OCI-LY7 (cell line): ENCODE data around the gene CBX2.

Experiments
- EZH2phosphoT487 ChIP-seq: fragments of 200-600 bp; sonication (generic); IDR thresholded peaks from 2 replicates; pipeline ENCODE4 v1.6.1; 2018; ENCODE audit warnings: low read depth, borderline replicate concordance, mild to moderate bottlenecking, mixed run types, antibody characterized with exemption, low read length, moderate library complexity, mixed read lengths
- TF ChIP-seq, protein P1 (sequence below): fragments of 200-600 bp; sonication (generic); conservative IDR thresholded peaks from 2 replicates; pipeline ENCODE4 v1.5.1; 2014; ENCODE audit warnings: mild to moderate bottlenecking, antibody characterized with exemption, low read length, moderate library complexity, mixed read lengths

DNA sequence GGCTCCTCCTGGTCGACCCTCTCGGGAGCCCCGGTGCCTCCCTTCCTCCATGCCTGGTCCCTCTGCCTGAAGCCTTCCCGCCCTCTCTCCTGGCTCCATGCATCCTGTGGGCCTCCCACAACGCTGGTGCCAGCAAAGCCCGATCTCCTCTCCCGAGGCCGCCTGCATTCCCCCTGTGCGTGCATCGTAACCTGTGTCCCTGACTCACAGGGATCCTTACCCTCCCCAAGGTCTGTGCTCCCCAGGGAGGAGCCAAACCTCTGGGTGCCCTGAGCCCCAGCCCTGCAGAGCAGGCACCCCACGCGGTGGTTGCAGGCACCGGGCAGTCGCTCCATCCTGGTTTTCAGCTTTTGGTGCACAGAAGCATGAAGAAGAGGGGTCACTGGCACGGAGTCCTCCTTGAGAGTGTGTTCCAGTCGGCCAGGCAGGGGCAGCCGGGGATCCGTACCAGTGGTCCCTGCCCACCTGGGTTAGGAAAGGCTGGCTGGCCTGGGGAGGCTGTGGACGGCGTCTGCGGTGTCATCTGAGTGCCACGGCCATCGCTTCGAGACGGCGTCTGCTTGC, 49.0 kb upstream of the CBX2 start:
- TF ChIP-seq, protein P1, sequence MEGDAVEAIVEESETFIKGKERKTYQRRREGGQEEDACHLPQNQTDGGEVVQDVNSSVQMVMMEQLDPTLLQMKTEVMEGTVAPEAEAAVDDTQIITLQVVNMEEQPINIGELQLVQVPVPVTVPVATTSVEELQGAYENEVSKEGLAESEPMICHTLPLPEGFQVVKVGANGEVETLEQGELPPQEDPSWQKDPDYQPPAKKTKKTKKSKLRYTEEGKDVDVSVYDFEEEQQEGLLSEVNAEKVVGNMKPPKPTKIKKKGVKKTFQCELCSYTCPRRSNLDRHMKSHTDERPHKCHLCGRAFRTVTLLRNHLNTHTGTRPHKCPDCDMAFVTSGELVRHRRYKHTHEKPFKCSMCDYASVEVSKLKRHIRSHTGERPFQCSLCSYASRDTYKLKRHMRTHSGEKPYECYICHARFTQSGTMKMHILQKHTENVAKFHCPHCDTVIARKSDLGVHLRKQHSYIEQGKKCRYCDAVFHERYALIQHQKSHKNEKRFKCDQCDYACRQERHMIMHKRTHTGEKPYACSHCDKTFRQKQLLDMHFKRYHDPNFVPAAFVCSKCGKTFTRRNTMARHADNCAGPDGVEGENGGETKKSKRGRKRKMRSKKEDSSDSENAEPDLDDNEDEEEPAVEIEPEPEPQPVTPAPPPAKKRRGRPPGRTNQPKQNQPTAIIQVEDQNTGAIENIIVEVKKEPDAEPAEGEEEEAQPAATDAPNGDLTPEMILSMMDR, result no peak
- TF ChIP-seq EZH2phosphoT487, result no peak
